Sigmoid colon (tissue), 4 donors: Measurements from ENCODE around the gene NPLOC4.

Experiments
- CTCF ChIP-seq, 4 experiments: fragments of 450-650 bp in 3 of 4; fragments of 200-600 bp in 1 of 4; IDR thresholded peaks; one replicate each; pipeline ENCODE4 v1.5.1; 2016 to 2019; ENCODE audit warnings: antibody characterized with exemption in 4 of 4, mild to moderate bottlenecking in 3 of 4, moderate library complexity in 2 of 4
- EP300 ChIP-seq, 4 donors: sonication (generic); formaldehyde crosslinking; IDR thresholded peaks; one replicate each; pipeline ENCODE4 v1.6.1; 2017; ENCODE audit warnings: antibody characterized with exemption in 4 of 4
- POLR2A ChIP-seq, 2 donors: fragments of 450-650 bp; IDR thresholded peaks; one replicate each; pipeline ENCODE4 v1.6.1; 2016; ENCODE audit warnings: antibody characterized with exemption in 2 of 2, mild to moderate bottlenecking in 2 of 2, moderate library complexity in 2 of 2

GRCh38 chr17:81640011-81640410 lies 3.1 kb upstream of the NPLOC4 start:
- TF ChIP-seq CTCF (IDR thresholded peaks at IDR 0.05) (no peak), POLR2A (IDR thresholded peaks at IDR 0.05) (no peak), EP300 (IDR thresholded peaks at IDR 0.05) (no peak)
